HL-60/S4 treated with retinoic acid at 250 ng/mL for 4 days and 3 days (cell line): ENCODE measurements around the gene TNFAIP2.

Experiments
- in situ Hi-C: fragments of 300-500 bp; cut with MboI; formaldehyde crosslinking; loops from 2 replicates; pipeline ENCODE4 v1.7.0; 2022; ENCODE audit warnings: low sequenced_read_pairs

TNFAIP2 gene

GRCh38 chr14:103091883-103092222 is 31.4 kb upstream of the TNFAIP2 start:
- in situ Hi-C loops: loop anchor here (25.0 kb wide), 1 partner anchor 195 kb away; no protein-coding TSS in a partner anchor

DNA sequence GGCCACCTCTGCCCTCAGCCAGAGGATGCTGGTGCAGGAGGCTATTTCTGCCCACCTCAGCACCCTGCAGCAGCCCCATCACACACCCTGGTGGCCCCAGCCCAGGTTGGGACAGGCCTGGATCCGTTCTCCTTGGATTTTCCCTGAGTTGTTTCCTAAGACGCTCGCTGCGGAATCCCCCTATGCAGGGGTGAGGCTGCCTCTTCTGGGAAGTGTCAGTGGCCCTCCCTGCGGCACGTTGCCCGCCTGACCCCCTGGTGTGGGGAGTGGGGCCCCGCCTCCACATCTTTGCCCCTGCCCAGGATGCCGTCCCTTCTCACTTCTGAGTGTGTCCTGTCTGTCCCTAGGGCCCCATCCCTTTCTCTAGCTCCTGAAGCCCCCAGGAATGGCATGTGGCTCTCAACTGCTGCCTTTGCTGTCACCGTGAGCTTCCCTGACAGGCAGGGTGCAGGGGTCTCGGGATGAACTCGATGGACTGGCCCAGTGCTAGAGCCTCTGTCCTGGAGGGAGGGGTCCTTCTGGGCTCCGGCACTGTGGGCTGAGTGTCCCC is 29.3 kb upstream of the TNFAIP2 start:
- in situ Hi-C loops: loop anchor here (25.0 kb wide), 1 partner anchor 193 kb away; no protein-coding TSS in a partner anchor

DNA sequence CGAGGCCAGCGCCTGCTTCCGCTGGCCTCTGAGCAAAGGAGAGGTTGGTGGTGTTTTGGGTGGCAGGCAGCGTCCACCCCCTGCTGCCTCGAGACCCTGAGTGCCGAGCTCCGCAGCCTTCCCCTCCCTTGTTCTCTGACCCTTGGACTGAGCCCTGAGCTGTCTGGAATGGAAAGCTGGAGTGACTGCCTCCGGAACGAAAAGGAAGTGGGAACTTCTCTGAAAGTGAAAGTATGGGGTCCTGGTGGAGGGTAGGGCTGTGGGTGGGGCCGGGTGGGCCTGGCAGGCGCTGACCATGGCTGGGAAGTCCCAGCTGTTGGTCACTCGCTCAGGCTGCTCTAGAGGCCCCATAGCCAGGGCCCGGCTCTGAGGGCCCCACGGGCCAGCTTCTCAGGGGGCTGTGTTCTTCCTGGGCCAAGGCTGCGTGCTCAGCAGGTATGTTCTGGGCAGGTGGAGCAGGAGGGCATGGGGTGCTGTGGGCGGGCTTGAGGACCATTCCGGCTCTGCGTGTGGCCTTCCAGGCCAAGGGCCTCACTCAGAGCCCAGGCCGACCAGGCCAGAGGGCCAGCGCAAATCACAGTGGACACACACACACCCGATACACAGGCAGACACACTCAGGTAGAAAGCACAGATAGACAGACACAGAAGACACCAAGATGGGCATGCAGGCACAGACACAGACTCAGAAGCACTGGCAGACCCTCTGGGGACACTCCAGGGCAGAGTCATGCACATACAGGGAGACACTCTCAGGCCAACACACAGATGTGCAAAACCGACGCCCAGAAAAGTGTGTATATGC is 28.7 kb upstream of the TNFAIP2 start, which contains the start of gene EXOC3L4:
TSS of gene EXOC3L4 (plus strand) at position 320 of the 804 bp plus-strand sequence. CDS start 5,495 bp downstream, outside the sequence.
- in situ Hi-C loops: loop anchor here (25.0 kb wide), 1 partner anchor 193 kb away; no protein-coding TSS in a partner anchor

GRCh38 chr14:103095210-103095778 is 28.0 kb upstream of the TNFAIP2 start:
- in situ Hi-C loops: loop anchor here (25.0 kb wide), 1 partner anchor 192 kb away; no protein-coding TSS in a partner anchor

- in situ Hi-C loops: loop anchor here (25.0 kb wide), 1 partner anchor 191 kb away; no protein-coding TSS in a partner anchor
These were observed 26.9 kb upstream of the TNFAIP2 start for GRCh38 chr14:103096387-103096786.

- in situ Hi-C loops: loop anchor here (25.0 kb wide), 1 partner anchor 190 kb away; no protein-coding TSS in a partner anchor
These were observed 25.8 kb upstream of the TNFAIP2 start for GRCh38 chr14:103097244-103097993.

DNA sequence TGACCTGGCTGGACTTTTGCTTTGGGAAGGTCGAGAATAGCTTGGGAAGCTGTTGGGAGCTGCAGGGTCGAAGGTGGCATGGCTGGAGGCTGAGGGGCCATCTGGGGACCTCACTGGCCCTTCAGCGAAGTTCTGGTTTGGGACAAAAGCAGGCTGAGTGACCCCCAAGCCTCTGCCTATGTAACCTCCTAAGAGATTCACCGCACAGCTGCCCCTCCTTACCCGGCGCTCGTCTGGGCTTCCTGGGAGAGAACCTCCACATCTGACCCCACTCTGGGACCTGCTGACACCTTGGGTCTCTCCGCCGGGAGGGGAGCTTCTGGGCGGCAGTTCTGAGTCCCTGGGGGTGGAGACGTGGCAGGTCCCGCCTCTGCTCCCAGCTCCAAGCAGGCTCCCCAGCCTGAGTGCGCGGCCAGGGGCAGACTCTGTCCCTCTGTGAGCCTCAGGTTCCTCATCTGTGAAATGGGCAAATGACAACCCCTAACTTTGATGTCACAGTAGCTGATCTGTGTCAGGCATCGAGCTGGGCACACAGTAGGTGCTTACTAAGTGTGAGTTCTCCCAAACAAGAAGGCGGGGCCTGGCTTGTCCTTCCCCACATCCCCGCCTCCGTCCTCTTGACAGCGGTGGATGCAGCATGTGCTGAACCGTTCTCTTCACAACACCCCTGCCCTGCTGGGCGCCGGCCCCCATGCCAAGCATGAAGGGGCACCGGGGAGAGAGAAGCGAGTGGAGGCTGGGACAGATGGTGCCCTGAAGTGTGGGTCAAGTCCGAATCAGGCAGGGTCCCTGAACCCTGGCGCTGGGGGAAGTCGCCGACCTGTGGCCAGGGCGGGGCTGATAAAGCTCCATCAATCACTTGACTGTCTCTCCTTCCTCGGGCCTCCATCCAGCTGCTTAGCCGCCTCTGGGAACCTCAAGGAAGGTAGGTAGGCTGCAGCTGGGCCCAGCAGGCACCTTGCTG is 25.0 kb upstream of the TNFAIP2 start:
- in situ Hi-C loops: loop anchor here (25.0 kb wide), 1 partner anchor 189 kb away; no protein-coding TSS in a partner anchor

- in situ Hi-C loops: loop anchor here (25.0 kb wide), 1 partner anchor 188 kb away; no protein-coding TSS in a partner anchor
These were observed 24.1 kb upstream of the TNFAIP2 start for GRCh38 chr14:103099081-103099732.

DNA sequence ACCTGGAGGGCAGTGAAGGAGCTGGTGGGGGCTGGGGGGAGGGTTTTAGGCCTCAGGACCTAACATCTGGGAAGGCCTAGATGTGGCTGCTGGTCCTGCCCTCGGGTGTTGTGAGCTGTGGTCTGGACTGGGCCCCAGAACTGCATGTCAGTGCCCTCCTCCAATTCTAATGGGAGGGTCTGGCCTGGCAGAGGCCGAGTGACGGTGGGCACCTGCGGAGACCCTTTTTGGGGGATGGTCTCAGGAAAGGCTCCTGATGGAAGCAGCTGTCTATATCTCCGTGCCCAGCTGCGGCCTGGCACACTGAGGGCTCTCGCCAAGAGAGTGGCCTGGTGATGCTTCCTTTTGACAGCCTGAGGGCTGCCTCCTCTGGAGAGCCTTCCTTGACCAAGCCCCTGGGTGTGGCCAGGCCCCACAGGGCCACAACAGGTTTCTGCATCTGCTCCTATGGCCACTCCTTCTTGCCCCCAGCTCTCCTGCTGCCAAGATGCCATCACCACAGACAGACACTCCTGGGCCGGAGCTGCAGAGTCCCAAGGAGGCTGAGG is 23.5 kb upstream of the TNFAIP2 start:
- in situ Hi-C loops: loop anchor here (25.0 kb wide), 1 partner anchor 187 kb away; no protein-coding TSS in a partner anchor

GRCh38 chr14:103100281-103101121 is 22.8 kb upstream of the TNFAIP2 start:
- in situ Hi-C loops: no loop called here

GRCh38 chr14:103101257-103101962 is 21.9 kb upstream of the TNFAIP2 start:
- in situ Hi-C loops: no loop called here

- in situ Hi-C loops: no loop called here
These were observed 21.1 kb upstream of the TNFAIP2 start for GRCh38 chr14:103101963-103102688.

DNA sequence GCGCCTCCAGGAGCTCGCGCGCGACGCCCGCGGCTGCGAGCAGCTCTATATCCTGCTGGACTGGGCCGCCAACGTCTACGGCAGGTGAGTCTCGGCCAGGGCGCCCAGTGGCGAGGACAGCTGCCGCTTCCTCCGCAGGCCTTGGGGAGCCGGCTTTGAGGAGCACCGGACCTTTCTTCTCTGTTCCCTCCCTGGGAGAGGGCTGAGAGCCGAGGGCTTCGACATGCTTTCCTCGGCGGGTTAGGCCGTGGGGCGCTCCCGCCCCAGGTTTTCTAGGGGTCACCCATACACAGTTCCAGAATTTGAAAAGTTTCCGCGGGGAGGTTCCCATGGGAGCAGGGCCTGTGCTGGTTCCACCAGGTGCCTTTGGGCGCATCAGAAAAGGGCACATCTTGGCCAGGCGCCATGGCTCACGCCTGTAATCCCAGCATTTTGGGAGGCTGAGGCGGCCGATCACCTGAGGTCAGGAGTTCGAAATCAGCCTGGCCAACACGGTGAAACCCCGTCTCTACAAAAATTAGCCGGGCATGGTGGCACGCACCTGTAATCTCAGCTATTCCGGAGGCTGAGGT is 20.5 kb upstream of the TNFAIP2 start:
- in situ Hi-C loops: no loop called here

GRCh38 chr14:103103461-103104388 is 19.5 kb upstream of the TNFAIP2 start:
- in situ Hi-C loops: no loop called here

DNA sequence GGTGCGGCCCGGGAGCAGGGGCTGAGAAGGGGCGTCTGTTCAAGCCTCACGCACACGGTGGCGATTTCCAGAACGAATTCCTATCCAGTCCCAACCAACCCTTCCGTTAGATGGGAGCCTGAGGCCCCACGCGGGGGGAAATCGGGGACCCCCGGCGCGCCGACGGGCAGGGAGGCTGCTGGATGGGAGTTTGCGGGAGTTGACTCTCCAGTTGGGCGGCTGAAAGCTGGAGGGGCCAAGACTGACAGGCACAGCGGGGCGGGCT is 18.9 kb upstream of the TNFAIP2 start:
- in situ Hi-C loops: no loop called here
